ENCODE measurements around the gene ACAP2. TPM values are rescaled to one million over a fixed set of nuclear protein-coding genes. Genes with fewer than 3 reads are reported as not detected.

The ACAP2 gene
- total and polyA plus RNA-seq, 2 donors (not counting 1 experiment from before 2014, with no cell fraction given), result 33.7 to 86.5 TPM

- DNase-seq (ENCODE audit: low read depth in 2 of 2), result no peak
- TF ChIP-seq CTCF (conservative IDR thresholded peaks at IDR 0.05 in 1 of 2, IDR thresholded peaks at IDR 0.05 in 1 of 2; ENCODE audit: low read depth in 1 of 2, low read length in 2 of 2) (no peak), EZH2 (IDR thresholded peaks at IDR 0.05; ENCODE audit: low read length, missing control alignments) (no peak)
- H3K9ac ChIP-seq (ENCODE audit: insufficient read depth, low read length), result no peak overlapping the region
- no peaks in the 10 kb centered on the region for H4K20me1 ChIP-seq (ENCODE audit: control insufficient read depth, extremely low read depth, insufficient read depth, low read length)
- no peak overlapping the region for H3K27ac ChIP-seq (ENCODE audit: insufficient read depth, low read length)
- no peaks in the 10 kb centered on the region for H3K9me3 ChIP-seq (ENCODE audit: control insufficient read depth, insufficient read depth, low read depth, low read length)
- H3K4me3 ChIP-seq (replicated peaks in 1 of 4; ENCODE audit: control extremely low read depth in 1 of 4, insufficient read depth in 1 of 4, low read depth in 3 of 4, low read length in 4 of 4), result no peak overlapping the region
- no peak overlapping the region for H2AFZ ChIP-seq (ENCODE audit: low read length)
- peaks cover 14% of the 10 kb centered on the region for H3K4me1 ChIP-seq (ENCODE audit: control insufficient read depth, extremely low read depth, insufficient read depth, low read length)
- no peak overlapping the region for H3K4me2 ChIP-seq (ENCODE audit: extremely low read depth, insufficient read depth, low read length)
- H3K27me3 ChIP-seq (ENCODE audit: control insufficient read depth, insufficient read depth, low read length), result no peaks in the 10 kb centered on the region
- H3K36me3 ChIP-seq (ENCODE audit: control insufficient read depth, insufficient read depth, low read length), result no peaks in the 10 kb centered on the region
- H3K79me2 ChIP-seq (ENCODE audit: control insufficient read depth, insufficient read depth, low read length), result peaks cover 10% of the 10 kb centered on the region
Measured at GRCh38 chr3:195256639-195257453, 186.0 kb downstream of the ACAP2 start.

- H2AFZ ChIP-seq (ENCODE audit: low read length), result no peak overlapping the region
- H3K4me2 ChIP-seq (ENCODE audit: extremely low read depth, insufficient read depth, low read length), result no peak overlapping the region
- DNase-seq (ENCODE audit: low read depth in 2 of 2), result no peak
- peaks cover 10% of the 10 kb centered on the region for H3K79me2 ChIP-seq (ENCODE audit: control insufficient read depth, insufficient read depth, low read length)
- H3K9ac ChIP-seq (ENCODE audit: insufficient read depth, low read length), result no peak overlapping the region
- TF ChIP-seq CTCF (conservative IDR thresholded peaks at IDR 0.05 in 1 of 2, IDR thresholded peaks at IDR 0.05 in 1 of 2; ENCODE audit: low read depth in 1 of 2, low read length in 2 of 2) (no peak), EZH2 (IDR thresholded peaks at IDR 0.05; ENCODE audit: low read length, missing control alignments) (no peak)
- H3K27me3 ChIP-seq (ENCODE audit: control insufficient read depth, insufficient read depth, low read length), result no peaks in the 10 kb centered on the region
- no peaks in the 10 kb centered on the region for H4K20me1 ChIP-seq (ENCODE audit: control insufficient read depth, extremely low read depth, insufficient read depth, low read length)
- peaks cover 14% of the 10 kb centered on the region for H3K4me1 ChIP-seq (ENCODE audit: control insufficient read depth, extremely low read depth, insufficient read depth, low read length)
- no peak overlapping the region for H3K4me3 ChIP-seq (replicated peaks in 1 of 4; ENCODE audit: control extremely low read depth in 1 of 4, insufficient read depth in 1 of 4, low read depth in 3 of 4, low read length in 4 of 4)
- H3K27ac ChIP-seq (ENCODE audit: insufficient read depth, low read length), result no peak overlapping the region
- H3K36me3 ChIP-seq (ENCODE audit: control insufficient read depth, insufficient read depth, low read length), result no peaks in the 10 kb centered on the region
- H3K9me3 ChIP-seq (ENCODE audit: control insufficient read depth, insufficient read depth, low read depth, low read length), result no peaks in the 10 kb centered on the region
Measured at GRCh38 chr3:195255571-195256501, 187.0 kb downstream of the ACAP2 start.

- H3K9ac ChIP-seq (ENCODE audit: insufficient read depth, low read length), result no peak overlapping the region
- DNase-seq (ENCODE audit: low read depth in 2 of 2), result no peak
- no peaks in the 10 kb centered on the region for H3K27me3 ChIP-seq (ENCODE audit: control insufficient read depth, insufficient read depth, low read length)
- H2AFZ ChIP-seq (ENCODE audit: low read length), result no peak overlapping the region
- H3K79me2 ChIP-seq (ENCODE audit: control insufficient read depth, insufficient read depth, low read length), result peaks cover 10% of the 10 kb centered on the region
- peaks cover 11% of the 10 kb centered on the region for H3K4me1 ChIP-seq (ENCODE audit: control insufficient read depth, extremely low read depth, insufficient read depth, low read length)
- no peak overlapping the region for H3K4me2 ChIP-seq (ENCODE audit: extremely low read depth, insufficient read depth, low read length)
- TF ChIP-seq EZH2 (IDR thresholded peaks at IDR 0.05; ENCODE audit: low read length, missing control alignments) (no peak), CTCF (conservative IDR thresholded peaks at IDR 0.05 in 1 of 2, IDR thresholded peaks at IDR 0.05 in 1 of 2; ENCODE audit: low read depth in 1 of 2, low read length in 2 of 2) (no peak)
- no peak overlapping the region for H3K27ac ChIP-seq (ENCODE audit: insufficient read depth, low read length)
- no peaks in the 10 kb centered on the region for H4K20me1 ChIP-seq (ENCODE audit: control insufficient read depth, extremely low read depth, insufficient read depth, low read length)
- H3K4me3 ChIP-seq (replicated peaks in 1 of 4; ENCODE audit: control extremely low read depth in 1 of 4, insufficient read depth in 1 of 4, low read depth in 3 of 4, low read length in 4 of 4), result no peak overlapping the region
- no peaks in the 10 kb centered on the region for H3K36me3 ChIP-seq (ENCODE audit: control insufficient read depth, insufficient read depth, low read length)
- no peaks in the 10 kb centered on the region for H3K9me3 ChIP-seq (ENCODE audit: control insufficient read depth, insufficient read depth, low read depth, low read length)
Measured at GRCh38 chr3:195255176-195255500, 187.7 kb downstream of the ACAP2 start.

All from fibroblast of lung (primary cell).